GM20000 (cell line): ENCODE data around the gene VRTN.

Experiments
- DNase-seq: peaks from one replicate; pipeline ENCODE4 v3.0.0; 2012; ENCODE audit warnings: low spot score
- CTCF ChIP-seq: IDR thresholded peaks from 2 replicates; pipeline ENCODE4 v1.5.1; 2012; ENCODE audit warnings: mild to moderate bottlenecking, control low read depth; ENCODE audit errors: extremely low read depth, missing control alignments

VRTN gene

GRCh38 chr14:74402401-74403251 is 54.4 kb downstream of the VRTN start:
- no peak for TF ChIP-seq CTCF
- no peak for DNase-seq

GRCh38 chr14:74403619-74404417 is 55.5 kb downstream of the VRTN start:
- DNase-seq: no peak
- TF ChIP-seq CTCF: no peak

- TF ChIP-seq CTCF: no peak
- no peak for DNase-seq
These were observed 56.2 kb downstream of the VRTN start for GRCh38 chr14:74404435-74404834.

- no peak for TF ChIP-seq CTCF
- no peak for DNase-seq
These were observed 57.4 kb downstream of the VRTN start for GRCh38 chr14:74405663-74406062.

- TF ChIP-seq CTCF: no peak
- no peak for DNase-seq
These were observed 58.9 kb downstream of the VRTN start for GRCh38 chr14:74407021-74407800.

GRCh38 chr14:74407801-74408154 is 59.5 kb downstream of the VRTN start:
- no peak for TF ChIP-seq CTCF
- DNase-seq: no peak

- no peak for DNase-seq
- TF ChIP-seq CTCF: no peak
These were observed 60.6 kb downstream of the VRTN start for GRCh38 chr14:74408870-74409269.
